ENCODE measurements around the gene EPHA4. TPM values are rescaled to one million over a fixed set of nuclear protein-coding genes. Genes with fewer than 3 reads are reported as not detected.

EPHA4 gene
- total and polyA plus RNA-seq, 5 donors from 2014 or later: 7.1 to 23.5 (median 12.0) TPM

DNA sequence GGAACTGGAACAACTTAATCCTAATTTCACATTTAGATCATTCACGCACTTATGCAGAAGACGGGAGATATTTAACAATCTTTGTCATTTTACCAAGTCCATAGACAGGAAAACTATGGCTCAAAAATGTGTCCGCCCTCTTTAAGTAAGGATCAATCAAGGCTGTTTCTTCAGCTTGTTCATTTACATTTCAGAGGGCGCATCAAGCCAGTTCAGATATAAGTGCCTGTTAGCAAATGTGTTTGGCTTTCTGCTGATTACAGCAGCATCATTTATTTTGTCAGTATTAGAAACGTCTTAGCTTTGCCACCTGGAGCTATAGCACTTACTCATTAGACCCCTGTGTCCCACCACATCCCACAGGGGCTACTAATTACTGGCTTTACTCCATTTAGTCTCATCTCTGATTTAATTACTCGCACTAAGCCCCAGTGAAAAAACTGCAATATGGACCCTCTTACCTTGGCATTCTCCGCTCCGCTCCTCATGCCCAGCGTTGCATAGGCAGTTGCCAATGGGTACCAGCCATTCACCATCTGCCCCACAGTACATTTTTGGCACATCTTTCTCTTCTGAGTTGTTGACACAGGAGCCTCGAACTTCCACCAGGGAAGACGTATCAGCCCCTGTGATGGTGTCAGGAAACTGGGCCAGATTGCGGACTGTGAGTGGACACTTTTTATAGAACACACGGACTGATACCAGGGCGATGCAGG is 8.7 kb downstream of the EPHA4 start:
- H3K4me1 ChIP-seq (ENCODE audit: control insufficient read depth, insufficient read depth, low read length, poor library complexity, severe bottlenecking): peaks cover 9% of the 10 kb centered on the region
- Mint-ChIP-seq H3K27me3 (peaks cover 19% of the 10 kb centered on the region), H3K4me3 (no peak overlapping the region), H3K27ac (peak overlapping the region in 1 of 3 donors; percentile 22), H3K9me3 (peaks cover 0 to 1% (median 0%) of the 10 kb centered on the region in 7 donors), H3K4me1 (peaks cover 15 to 32% (median 21%) of the 10 kb centered on the region in 4 donors), H3K36me3 (peaks cover 4% of the 10 kb centered on the region)
- H3K9me3 ChIP-seq (ENCODE audit: control insufficient read depth in 2 of 2, low read length in 2 of 2): no peaks in the 10 kb centered on the region
- H3K27me3 ChIP-seq (ENCODE audit: control insufficient read depth, insufficient read depth, low read length): no peaks in the 10 kb centered on the region
- H3K4me3 ChIP-seq (ENCODE audit: low read depth, low read length): no peak overlapping the region
- ATAC-seq (ENCODE audit: low read depth in 2 of 2): no peak
- no peak overlapping the region for H3K27ac ChIP-seq (ENCODE audit: insufficient read depth, low read length, poor library complexity, severe bottlenecking)
- peaks cover 7% of the 10 kb centered on the region for H3K36me3 ChIP-seq (ENCODE audit: control insufficient read depth, insufficient read depth, low read length)
- DNase-seq: no peak

GRCh38 chr2:221562226-221562625 is 9.9 kb downstream of the EPHA4 start:
- Mint-ChIP-seq H3K9me3 (peaks cover 0 to 1% (median 0%) of the 10 kb centered on the region in 7 donors), H3K4me3 (no peak overlapping the region), H3K4me1 (peaks cover 12 to 32% (median 25%) of the 10 kb centered on the region in 4 donors), H3K36me3 (peaks cover 4% of the 10 kb centered on the region), H3K27ac (no peak overlapping the region), H3K27me3 (peaks cover 8% of the 10 kb centered on the region)
- Histone ChIP-seq H3K27ac (ENCODE audit: insufficient read depth, low read length, poor library complexity, severe bottlenecking) (no peak overlapping the region), H3K27me3 (ENCODE audit: control insufficient read depth, insufficient read depth, low read length) (no peaks in the 10 kb centered on the region), H3K9me3 (ENCODE audit: control insufficient read depth in 2 of 2, low read length in 2 of 2) (no peaks in the 10 kb centered on the region), H3K36me3 (ENCODE audit: control insufficient read depth, insufficient read depth, low read length) (peaks cover 7% of the 10 kb centered on the region), H3K4me1 (ENCODE audit: control insufficient read depth, insufficient read depth, low read length, poor library complexity, severe bottlenecking) (peaks cover 9% of the 10 kb centered on the region), H3K4me3 (ENCODE audit: low read depth, low read length) (no peak overlapping the region)
- DNase-seq: no peak
- no peak for ATAC-seq (ENCODE audit: low read depth in 2 of 2)

DNA sequence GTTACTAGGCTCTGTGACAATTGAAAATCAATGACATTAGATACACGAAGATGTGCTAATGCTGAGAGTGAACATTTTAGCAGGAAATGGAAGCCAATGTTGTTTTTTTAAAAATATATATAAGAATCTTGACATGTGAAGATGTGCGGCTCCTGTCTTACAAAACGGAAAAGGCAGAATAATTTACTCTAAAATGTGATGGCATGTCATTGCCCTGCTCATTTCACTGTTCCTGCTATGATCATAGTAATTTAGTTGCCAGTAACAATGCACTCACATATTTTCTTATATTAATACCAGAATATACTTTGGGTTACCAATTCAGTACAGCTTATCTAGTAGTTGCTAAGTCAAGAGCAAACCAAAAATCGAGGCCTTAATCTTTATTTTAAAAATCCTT is 10.3 kb downstream of the EPHA4 start:
- Histone ChIP-seq H3K36me3 (ENCODE audit: control insufficient read depth, insufficient read depth, low read length) (peaks cover 7% of the 10 kb centered on the region), H3K27me3 (ENCODE audit: control insufficient read depth, insufficient read depth, low read length) (no peaks in the 10 kb centered on the region), H3K4me1 (ENCODE audit: control insufficient read depth, insufficient read depth, low read length, poor library complexity, severe bottlenecking) (peaks cover 9% of the 10 kb centered on the region), H3K9me3 (ENCODE audit: control insufficient read depth in 2 of 2, low read length in 2 of 2) (no peaks in the 10 kb centered on the region), H3K4me3 (ENCODE audit: low read depth, low read length) (no peak overlapping the region), H3K27ac (ENCODE audit: insufficient read depth, low read length, poor library complexity, severe bottlenecking) (no peak overlapping the region)
- no peak for DNase-seq
- H3K4me3 Mint-ChIP-seq: no peak overlapping the region
- peaks cover 15 to 33% (median 25%) of the 10 kb centered on the region in 4 donors for H3K4me1 Mint-ChIP-seq
- H3K9me3 Mint-ChIP-seq: peaks cover 0 to 1% (median 0%) of the 10 kb centered on the region in 7 donors
- no peak for ATAC-seq (ENCODE audit: low read depth in 2 of 2)
- peaks cover 4% of the 10 kb centered on the region for H3K36me3 Mint-ChIP-seq
- peaks cover 5% of the 10 kb centered on the region for H3K27me3 Mint-ChIP-seq
- H3K27ac Mint-ChIP-seq: no peak overlapping the region

DNA sequence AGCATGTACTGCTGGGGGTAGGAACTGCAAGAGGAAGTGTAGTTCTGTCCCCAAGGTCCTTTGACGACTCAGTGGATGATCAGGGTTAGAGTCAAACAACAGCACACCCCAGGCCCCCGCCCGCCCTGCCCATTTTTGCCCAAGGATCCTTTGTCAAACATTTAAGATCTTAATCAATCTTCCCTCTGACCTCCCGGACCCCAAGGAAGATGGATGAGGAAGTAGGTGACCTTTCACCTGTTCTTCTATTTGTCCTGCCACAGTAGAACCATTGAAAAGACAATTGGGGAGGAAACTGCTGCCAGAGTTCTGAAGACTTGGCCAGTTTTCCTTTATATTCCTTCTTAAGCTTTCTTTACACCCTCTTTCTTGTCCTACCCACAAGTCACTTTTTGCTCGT is 12.1 kb downstream of the EPHA4 start:
- no peak for ATAC-seq (ENCODE audit: low read depth in 2 of 2)
- Mint-ChIP-seq H3K4me3 (no peak overlapping the region), H3K36me3 (peaks cover 4% of the 10 kb centered on the region)

DNA sequence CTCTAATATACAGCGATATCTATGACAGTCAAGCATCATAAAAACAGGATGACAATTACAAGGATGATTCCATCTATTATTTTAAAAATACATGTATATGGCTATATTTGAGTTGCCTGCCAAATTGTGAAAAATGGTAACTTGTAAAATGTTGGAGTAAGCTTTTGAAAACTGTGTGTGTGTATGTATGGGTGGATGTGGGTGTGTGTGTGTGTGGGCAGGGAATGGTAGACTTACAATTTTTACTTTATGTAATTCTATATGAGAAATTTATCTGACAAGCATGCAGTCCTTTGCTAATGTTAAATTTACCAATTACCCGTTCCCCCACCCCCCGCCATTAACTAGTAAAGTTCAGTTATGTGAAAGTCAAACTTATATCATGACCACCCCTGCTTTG is 14.0 kb downstream of the EPHA4 start:
- Histone ChIP-seq H3K4me3 (ENCODE audit: low read depth, low read length) (no peak overlapping the region), H3K27me3 (ENCODE audit: control insufficient read depth, insufficient read depth, low read length) (no peaks in the 10 kb centered on the region), H3K4me1 (ENCODE audit: control insufficient read depth, insufficient read depth, low read length, poor library complexity, severe bottlenecking) (peaks cover 10% of the 10 kb centered on the region), H3K27ac (ENCODE audit: insufficient read depth, low read length, poor library complexity, severe bottlenecking) (no peak overlapping the region), H3K9me3 (ENCODE audit: control insufficient read depth in 2 of 2, low read length in 2 of 2) (no peaks in the 10 kb centered on the region), H3K36me3 (ENCODE audit: control insufficient read depth, insufficient read depth, low read length) (peaks cover 2% of the 10 kb centered on the region)
- no peak for DNase-seq
- no peak overlapping the region for H3K27ac Mint-ChIP-seq
- no peaks in the 10 kb centered on the region for H3K27me3 Mint-ChIP-seq
- no peak for ATAC-seq (ENCODE audit: low read depth in 2 of 2)
- H3K36me3 Mint-ChIP-seq: peaks cover 2% of the 10 kb centered on the region
- H3K4me3 Mint-ChIP-seq: no peak overlapping the region
- no peaks in the 10 kb centered on the region for H3K9me3 Mint-ChIP-seq
- H3K4me1 Mint-ChIP-seq: peaks cover 11 to 34% (median 26%) of the 10 kb centered on the region in 4 donors

More for the DNA sequence above, 12.1 kb downstream of the EPHA4 start:
- H3K27me3 Mint-ChIP-seq: no peaks in the 10 kb centered on the region
- Histone ChIP-seq H3K36me3 (ENCODE audit: control insufficient read depth, insufficient read depth, low read length) (peaks cover 7% of the 10 kb centered on the region), H3K4me3 (ENCODE audit: low read depth, low read length) (no peak overlapping the region), H3K27ac (ENCODE audit: insufficient read depth, low read length, poor library complexity, severe bottlenecking) (no peak overlapping the region), H3K27me3 (ENCODE audit: control insufficient read depth, insufficient read depth, low read length) (no peaks in the 10 kb centered on the region), H3K4me1 (ENCODE audit: control insufficient read depth, insufficient read depth, low read length, poor library complexity, severe bottlenecking) (peaks cover 8% of the 10 kb centered on the region), H3K9me3 (ENCODE audit: control insufficient read depth in 2 of 2, low read length in 2 of 2) (no peaks in the 10 kb centered on the region)
- H3K9me3 Mint-ChIP-seq: peaks cover 0 to 1% (median 0%) of the 10 kb centered on the region in 7 donors
- H3K27ac Mint-ChIP-seq: no peak overlapping the region
- DNase-seq: no peak
- H3K4me1 Mint-ChIP-seq: peaks cover 20 to 36% (median 26%) of the 10 kb centered on the region in 4 donors

GRCh38 chr2:221555494-221555846 is 16.6 kb downstream of the EPHA4 start:
- peak; percentile 11 to 23 for ATAC-seq (ENCODE audit: low read depth in 2 of 2)

DNA sequence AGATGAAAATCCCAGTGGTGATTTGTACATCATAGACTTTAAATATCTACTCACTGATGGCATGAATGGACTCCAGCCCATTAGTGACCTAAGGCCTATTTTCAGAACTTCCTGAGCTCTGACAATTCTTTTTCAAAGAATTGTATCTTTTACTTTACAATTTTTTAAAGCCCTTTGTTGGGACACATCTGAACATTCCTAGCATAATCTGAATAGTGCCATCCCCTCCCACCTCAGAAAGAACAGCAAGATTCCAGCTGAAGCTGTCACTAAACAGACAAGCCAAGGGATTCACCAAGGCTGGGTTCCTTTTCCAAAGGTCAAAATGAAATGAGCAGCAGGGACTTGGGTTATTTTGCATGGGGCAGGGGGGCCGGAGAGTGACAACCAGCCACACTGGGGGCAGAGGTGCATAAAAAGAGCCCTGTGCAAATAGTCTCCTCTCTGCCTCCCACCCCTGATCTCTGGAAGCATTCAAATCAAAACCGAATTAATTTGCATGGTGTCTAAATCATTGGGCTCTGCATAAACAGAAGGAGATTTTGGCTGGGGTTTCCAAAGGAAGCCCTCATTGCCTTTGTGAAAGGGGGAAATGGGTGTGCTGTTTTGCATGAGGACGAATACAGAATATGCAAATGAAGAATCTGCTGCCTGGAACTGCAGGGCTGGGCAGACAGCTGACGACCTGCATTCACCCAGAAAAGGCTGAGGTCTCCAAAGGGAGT is 17.2 kb downstream of the EPHA4 start:
- Mint-ChIP-seq H3K27me3 (no peaks in the 10 kb centered on the region), H3K36me3 (no peaks in the 10 kb centered on the region), H3K4me3 (peak overlapping the region in 2 of 4 donors; percentile 47 to 73), H3K9me3 (no peaks in the 10 kb centered on the region), H3K4me1 (peaks cover 5 to 26% (median 21%) of the 10 kb centered on the region in 4 donors), H3K27ac (peak overlapping the region; percentile 75 to 81 (median 76))
- no peaks in the 10 kb centered on the region for H3K36me3 ChIP-seq (ENCODE audit: control insufficient read depth, insufficient read depth, low read length)
- peak overlapping the region; percentile 58 for H3K4me3 ChIP-seq (ENCODE audit: low read depth, low read length)
- DNase-seq (peak in 1 of 3 donors; percentile 32), ATAC-seq (ENCODE audit: low read depth in 2 of 2) (peak; percentile 53 to 73)
- H3K27ac ChIP-seq (ENCODE audit: insufficient read depth, low read length, poor library complexity, severe bottlenecking): no peak overlapping the region
- no peaks in the 10 kb centered on the region for H3K9me3 ChIP-seq (ENCODE audit: control insufficient read depth in 2 of 2, low read length in 2 of 2)
- H3K27me3 ChIP-seq (ENCODE audit: control insufficient read depth, insufficient read depth, low read length): no peaks in the 10 kb centered on the region
- peaks cover 3% of the 10 kb centered on the region for H3K4me1 ChIP-seq (ENCODE audit: control insufficient read depth, insufficient read depth, low read length, poor library complexity, severe bottlenecking)

More at GRCh38 chr2:221555494-221555846, 16.6 kb downstream of the EPHA4 start:
- Histone ChIP-seq H3K4me1 (ENCODE audit: control insufficient read depth, insufficient read depth, low read length, poor library complexity, severe bottlenecking) (peaks cover 3% of the 10 kb centered on the region), H3K36me3 (ENCODE audit: control insufficient read depth, insufficient read depth, low read length) (no peaks in the 10 kb centered on the region), H3K9me3 (ENCODE audit: control insufficient read depth in 2 of 2, low read length in 2 of 2) (no peaks in the 10 kb centered on the region), H3K27ac (ENCODE audit: insufficient read depth, low read length, poor library complexity, severe bottlenecking) (no peak overlapping the region), H3K4me3 (ENCODE audit: low read depth, low read length) (peak overlapping the region; percentile 58), H3K27me3 (ENCODE audit: control insufficient read depth, insufficient read depth, low read length) (no peaks in the 10 kb centered on the region)
- no peaks in the 10 kb centered on the region for H3K9me3 Mint-ChIP-seq
- H3K36me3 Mint-ChIP-seq: no peaks in the 10 kb centered on the region
- H3K4me3 Mint-ChIP-seq: peak overlapping the region in 2 of 4 donors; percentile 47 to 73
- peak overlapping the region; percentile 75 to 81 (median 76) for H3K27ac Mint-ChIP-seq
- peaks cover 5 to 30% (median 22%) of the 10 kb centered on the region in 4 donors for H3K4me1 Mint-ChIP-seq
- H3K27me3 Mint-ChIP-seq: no peaks in the 10 kb centered on the region
- no peak for DNase-seq
